GM20000 (cell line): ENCODE data around the gene AFDN.

ENCODE experiments used
- DNase-seq: peaks from one replicate; pipeline ENCODE4 v3.0.0; 2012; ENCODE audit warnings: low spot score
- TF ChIP-seq, protein P1 (sequence below): IDR thresholded peaks from 2 replicates; pipeline ENCODE4 v1.5.1; 2012; ENCODE audit warnings: mild to moderate bottlenecking, control low read depth; ENCODE audit errors: extremely low read depth, missing control alignments

Gene AFDN

GRCh38 chr6:167937948-167938911, 111.5 kb downstream of the AFDN start:
- DNase-seq = no peak
- TF ChIP-seq, protein P1, sequence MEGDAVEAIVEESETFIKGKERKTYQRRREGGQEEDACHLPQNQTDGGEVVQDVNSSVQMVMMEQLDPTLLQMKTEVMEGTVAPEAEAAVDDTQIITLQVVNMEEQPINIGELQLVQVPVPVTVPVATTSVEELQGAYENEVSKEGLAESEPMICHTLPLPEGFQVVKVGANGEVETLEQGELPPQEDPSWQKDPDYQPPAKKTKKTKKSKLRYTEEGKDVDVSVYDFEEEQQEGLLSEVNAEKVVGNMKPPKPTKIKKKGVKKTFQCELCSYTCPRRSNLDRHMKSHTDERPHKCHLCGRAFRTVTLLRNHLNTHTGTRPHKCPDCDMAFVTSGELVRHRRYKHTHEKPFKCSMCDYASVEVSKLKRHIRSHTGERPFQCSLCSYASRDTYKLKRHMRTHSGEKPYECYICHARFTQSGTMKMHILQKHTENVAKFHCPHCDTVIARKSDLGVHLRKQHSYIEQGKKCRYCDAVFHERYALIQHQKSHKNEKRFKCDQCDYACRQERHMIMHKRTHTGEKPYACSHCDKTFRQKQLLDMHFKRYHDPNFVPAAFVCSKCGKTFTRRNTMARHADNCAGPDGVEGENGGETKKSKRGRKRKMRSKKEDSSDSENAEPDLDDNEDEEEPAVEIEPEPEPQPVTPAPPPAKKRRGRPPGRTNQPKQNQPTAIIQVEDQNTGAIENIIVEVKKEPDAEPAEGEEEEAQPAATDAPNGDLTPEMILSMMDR = no peak

DNA sequence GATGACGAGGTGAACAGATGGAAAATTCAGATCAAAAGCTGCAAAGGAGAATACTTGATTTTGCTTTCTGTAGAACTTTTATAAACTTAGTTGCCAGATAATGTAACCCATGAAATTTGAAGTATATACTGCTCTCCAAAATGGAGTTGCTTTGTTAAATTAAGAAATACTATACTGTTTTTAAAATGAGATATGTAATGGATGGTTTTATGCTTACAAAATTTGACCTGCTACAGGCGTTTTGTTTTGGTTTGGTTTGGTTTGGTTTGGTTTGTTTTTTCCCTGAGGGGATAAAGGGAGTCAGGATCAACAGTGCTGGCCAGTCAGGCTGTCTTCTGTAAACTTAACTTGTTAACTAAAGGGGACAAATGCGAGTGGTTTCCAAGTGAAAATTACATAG, 115.1 kb downstream of the AFDN start:
- TF ChIP-seq, protein P1 = no peak
- DNase-seq = no peak

DNA sequence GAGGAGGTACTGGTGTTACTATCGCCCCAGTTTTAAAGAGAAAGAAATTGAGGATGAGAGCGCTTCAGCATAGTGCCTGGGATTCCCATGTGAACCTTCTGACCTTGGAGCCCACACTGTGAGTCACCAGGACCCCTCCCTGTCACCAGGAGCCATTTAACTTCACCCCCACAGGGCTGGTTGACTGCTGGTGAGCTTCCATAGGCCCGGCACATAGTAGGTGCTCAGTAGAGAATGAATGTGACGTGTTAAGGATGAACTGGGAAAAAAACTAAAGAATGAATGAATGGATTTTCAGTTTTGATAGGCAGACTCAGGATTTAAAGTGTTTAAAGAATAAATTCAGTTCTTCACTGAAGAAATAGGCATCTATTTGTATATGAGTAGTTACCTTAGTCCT, 117.4 kb downstream of the AFDN start:
- TF ChIP-seq, protein P1 = no peak
- DNase-seq = no peak

DNA sequence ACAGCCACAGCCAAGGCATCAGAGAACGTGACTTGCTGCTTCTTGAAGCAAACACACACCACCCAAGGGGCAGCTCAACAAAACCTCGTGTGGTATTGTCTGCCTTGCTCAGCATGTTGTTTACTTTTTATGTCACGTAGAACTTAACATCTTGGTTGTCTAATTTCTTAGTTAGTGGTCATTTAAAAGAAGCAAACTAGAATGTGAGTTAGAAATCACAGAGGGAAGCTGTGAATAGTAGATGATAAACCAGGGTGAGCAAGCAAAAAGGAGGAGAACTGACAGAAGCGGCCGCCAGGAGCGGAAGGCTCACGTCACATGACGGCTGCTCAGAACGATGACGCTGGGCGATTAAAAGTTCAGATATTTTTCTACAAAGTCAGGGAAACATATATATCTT, 119.3 kb downstream of the AFDN start:
- TF ChIP-seq, protein P1 = no peak
- no peak for DNase-seq

DNA sequence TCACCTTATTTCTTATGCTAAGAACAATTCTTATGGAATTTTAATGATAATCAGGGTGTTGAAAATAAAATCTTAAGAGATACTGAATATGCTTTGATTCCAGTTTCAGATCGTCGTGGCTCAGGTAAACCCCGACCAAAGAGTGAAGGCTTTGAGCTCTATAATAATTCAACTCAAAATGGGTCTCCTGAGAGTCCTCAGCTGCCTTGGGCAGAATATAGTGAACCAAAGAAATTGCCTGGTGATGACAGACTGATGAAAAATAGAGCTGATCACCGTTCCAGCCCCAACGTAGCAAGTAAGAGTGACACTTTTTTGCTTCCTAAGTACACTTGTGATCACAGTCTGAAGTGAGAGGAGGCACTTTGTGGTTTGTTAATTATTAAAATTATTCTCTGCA, 119.9 kb downstream of the AFDN start:
- no peak for DNase-seq
- TF ChIP-seq, protein P1 = no peak

DNA sequence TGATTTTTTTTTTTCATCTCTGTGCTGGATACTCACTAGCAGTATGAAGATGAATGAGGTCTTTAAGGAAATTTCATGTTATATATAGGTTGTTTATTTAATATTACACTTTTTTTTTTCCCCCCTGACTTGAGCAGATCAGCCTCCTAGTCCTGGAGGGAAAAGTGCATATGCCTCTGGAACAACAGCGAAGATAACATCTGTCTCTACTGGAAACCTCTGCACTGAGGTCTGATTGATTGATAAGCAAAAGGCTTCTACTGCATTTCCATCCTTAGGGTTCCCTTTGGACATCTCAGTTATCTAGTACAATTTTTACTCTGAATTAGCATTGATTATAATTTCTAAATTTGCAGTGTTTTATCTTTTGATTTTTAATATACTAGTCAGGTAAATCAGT, 121.0 kb downstream of the AFDN start:
- TF ChIP-seq, protein P1 = no peak
- DNase-seq = no peak

DNA sequence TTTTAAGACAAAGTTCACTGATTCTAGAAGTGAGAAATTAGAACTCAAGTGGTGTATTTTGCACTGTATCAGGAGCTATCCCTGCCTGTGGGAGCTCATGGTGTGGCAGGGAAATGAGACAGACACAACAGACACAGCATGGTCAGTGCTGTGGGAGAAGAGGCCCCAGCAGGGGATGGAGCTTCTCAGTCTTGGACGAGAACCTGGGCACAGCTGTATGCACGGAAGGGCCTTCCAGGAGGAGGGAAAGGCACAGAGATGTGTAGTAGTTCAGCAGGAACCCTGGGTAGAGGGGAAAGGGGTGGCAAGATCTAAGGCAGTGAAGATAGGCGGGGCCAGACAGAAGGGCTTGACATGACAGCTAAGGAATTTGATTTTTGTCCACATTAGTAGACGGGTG, 122.0 kb downstream of the AFDN start:
- TF ChIP-seq, protein P1 = no peak
- no peak for DNase-seq
